HFFc6 (cell line): ENCODE results near the gene B4GALT5. TPM values are rescaled to one million over a fixed set of nuclear protein-coding genes. Genes with fewer than 3 reads are reported as not detected.
"Not testable (repeated sequence)": the region's sequence is repeated elsewhere in the genome, so short reads cannot be mapped to it uniquely, and the experiment has no call there.

Experiments used
- DNase-seq: peaks from one replicate; pipeline ENCODE4 v3.0.0-alpha.2; 2018
- H3K27ac Mint-ChIP-seq: 2 replicates; pipeline ENCODE4 v1.8.0; 2020; ENCODE audit warnings: mild to moderate bottlenecking, mixed read lengths
- H3K27me3 Mint-ChIP-seq: 2 replicates; pipeline ENCODE4 v1.8.0; 2021; ENCODE audit warnings: mild to moderate bottlenecking, moderate library complexity, mixed read lengths; ENCODE audit not compliant: insufficient read depth
- H3K36me3 Mint-ChIP-seq: 2 replicates; pipeline ENCODE4 v1.8.0; 2021; ENCODE audit warnings: low read depth, mixed read lengths
- H3K4me1 Mint-ChIP-seq: 2 replicates; pipeline ENCODE4 v1.8.0; 2020; ENCODE audit warnings: low read depth, mixed read lengths
- H3K4me3 Mint-ChIP-seq: 2 replicates; pipeline ENCODE4 v1.8.0; 2020; ENCODE audit warnings: mild to moderate bottlenecking, moderate library complexity, mixed read lengths
- H3K9me3 Mint-ChIP-seq: 2 replicates; pipeline ENCODE4 v1.8.0; 2020; ENCODE audit warnings: mild to moderate bottlenecking, mixed read lengths
- CTCF ChIP-seq: fragments of 200-600 bp; sonication (generic); IDR thresholded peaks from 2 replicates; pipeline ENCODE4 v1.5.0; 2021; ENCODE audit warnings: antibody characterized with exemption, mild to moderate bottlenecking
- long read RNA-seq: library from polyadenylated mRNA; unstranded; transcript quantifications from one replicate; pipeline ENCODE4 v2.0.0, GENCODE V29; 2019
- total RNA-seq, 6 experiments: library from RNA; stranded (reverse); fragmentation: NEBNext Ultra II Directional; extraction: Animal tissue kit (Norgen Biotek cat#: 25700); gene quantifications; 2 replicates in 1 of 6; 3 replicates in 5 of 6; pipeline ENCODE4 v1.2.3, GENCODE V29; 2021

The B4GALT5 gene
- total RNA-seq = 10 to 100 TPM; 19.7 to 25.0 (median 21.9) TPM
- long read RNA-seq, partial matches to known transcripts = 0 of 4 reads
- long read RNA-seq, other reads (novel, unspliced or antisense) = 4 of 4 reads

DNA sequence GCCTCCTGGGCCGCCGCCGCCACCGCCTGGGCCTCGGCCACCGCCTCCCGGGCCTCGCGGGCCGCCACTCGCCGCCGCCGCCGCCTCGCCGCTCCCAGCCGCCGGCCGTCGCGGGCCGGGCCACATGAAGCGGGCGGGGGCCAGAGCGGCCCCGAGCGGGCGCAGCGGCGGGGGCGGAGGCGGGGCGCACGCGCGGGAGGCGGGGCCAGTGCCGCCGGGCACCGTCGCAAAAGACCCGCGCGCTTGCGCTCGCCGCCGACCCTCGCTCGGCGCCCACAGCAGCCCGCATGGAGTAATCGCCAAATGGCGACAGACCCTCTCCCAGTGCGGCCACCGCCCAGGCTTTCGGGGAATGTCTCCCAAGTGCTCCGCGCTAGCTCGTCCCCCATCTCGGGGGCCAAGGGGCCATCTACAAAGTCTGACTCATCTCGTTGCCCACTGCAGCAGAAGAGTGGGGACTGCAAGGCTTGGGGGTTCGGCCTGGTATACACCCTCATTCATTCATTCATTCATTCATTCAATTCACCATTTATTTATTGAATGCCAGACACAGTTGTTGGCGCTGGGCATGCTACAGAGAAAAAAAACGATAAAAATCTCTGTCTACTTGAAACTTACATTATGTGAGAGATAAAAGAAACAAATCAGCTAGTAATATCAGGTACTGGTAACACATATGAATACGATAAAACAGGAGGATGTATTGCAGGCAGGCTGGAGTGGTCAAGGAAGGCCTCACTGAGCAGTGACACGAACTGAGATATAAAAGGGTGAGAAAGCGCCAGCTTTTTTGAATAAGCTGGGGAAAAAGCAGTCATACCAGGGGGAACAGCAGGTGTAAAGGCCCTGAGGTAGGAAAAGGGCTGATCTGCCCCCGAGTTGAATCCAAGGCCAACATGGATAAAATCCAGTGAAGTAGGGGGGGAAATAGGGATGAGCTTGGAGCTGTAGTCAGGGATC lies at the start of gene B4GALT5:
Gene B4GALT5 (minus strand): TSS at position 126 of the 960 bp plus-strand sequence. CDS start 188 bp downstream, outside the sequence.
- TF ChIP-seq CTCF = no peak
- peak within 1 kb of the TSS; percentile 82 for H3K27ac Mint-ChIP-seq
- peak; percentile 31 for DNase-seq

GRCh38 chr20:49762940-49763766 lies 49.5 kb upstream of the B4GALT5 start:
- H3K4me3 Mint-ChIP-seq = no peak overlapping the region
- no peak for TF ChIP-seq CTCF
- H3K9me3 Mint-ChIP-seq = no peaks in the 10 kb centered on the region
- peaks cover 15% of the 10 kb centered on the region for H3K4me1 Mint-ChIP-seq
- peaks cover 7% of the 10 kb centered on the region for H3K27me3 Mint-ChIP-seq
- DNase-seq = no peak
- no peak overlapping the region for H3K27ac Mint-ChIP-seq
- H3K36me3 Mint-ChIP-seq = no peaks in the 10 kb centered on the region

More for the DNA sequence above, at the start of gene B4GALT5:
- no peaks in the 10 kb centered on the region for H3K9me3 Mint-ChIP-seq
- peak within 1 kb of the TSS; percentile 93 for H3K4me3 Mint-ChIP-seq
- peaks cover 39% of the 10 kb centered on the region for H3K4me1 Mint-ChIP-seq
- no peaks in the 10 kb centered on the region for H3K36me3 Mint-ChIP-seq
- peaks cover 2% of the 10 kb centered on the region for H3K27me3 Mint-ChIP-seq

GRCh38 chr20:49761888-49762287 lies 48.2 kb upstream of the B4GALT5 start:
- not testable (repeated sequence) for H3K27ac Mint-ChIP-seq, H3K9me3 Mint-ChIP-seq, H3K4me3 Mint-ChIP-seq, DNase-seq, H3K27me3 Mint-ChIP-seq, H3K4me1 Mint-ChIP-seq, H3K36me3 Mint-ChIP-seq

GRCh38 chr20:49759266-49759950 lies 45.7 kb upstream of the B4GALT5 start:
- H3K27ac Mint-ChIP-seq = no peak overlapping the region
- H3K9me3 Mint-ChIP-seq = no peaks in the 10 kb centered on the region
- H3K27me3 Mint-ChIP-seq = peaks cover 19% of the 10 kb centered on the region
- H3K4me3 Mint-ChIP-seq = no peak overlapping the region
- TF ChIP-seq CTCF = no peak
- H3K4me1 Mint-ChIP-seq = no peaks in the 10 kb centered on the region
- H3K36me3 Mint-ChIP-seq = no peaks in the 10 kb centered on the region
- no peak for DNase-seq

DNA sequence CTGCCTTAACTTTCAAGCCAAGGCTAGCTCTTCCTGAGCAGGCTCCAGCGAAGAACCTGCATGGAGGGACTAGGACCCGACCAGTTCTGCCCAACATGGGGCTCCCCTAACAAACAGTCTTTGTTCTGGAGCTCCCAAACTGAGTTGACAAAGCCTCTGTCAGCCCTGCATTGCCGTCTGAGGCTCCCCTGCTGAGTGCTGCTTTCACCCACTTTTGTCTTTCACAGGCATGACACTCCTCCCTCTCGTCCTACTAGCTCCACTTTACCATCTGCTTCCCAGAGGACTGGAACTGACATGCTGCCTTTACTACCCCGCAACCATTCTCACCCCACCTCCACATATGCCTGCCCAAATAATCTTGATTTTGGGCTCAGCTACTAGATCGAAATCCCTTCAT lies 45.1 kb upstream of the B4GALT5 start:
- H3K27ac Mint-ChIP-seq = no peak overlapping the region
- H3K4me1 Mint-ChIP-seq = no peaks in the 10 kb centered on the region
- DNase-seq = no peak
- H3K36me3 Mint-ChIP-seq = no peaks in the 10 kb centered on the region
- H3K9me3 Mint-ChIP-seq = no peaks in the 10 kb centered on the region
- peaks cover 17% of the 10 kb centered on the region for H3K27me3 Mint-ChIP-seq
- no peak for TF ChIP-seq CTCF
- H3K4me3 Mint-ChIP-seq = no peak overlapping the region
